T1000 (cell line): ENCODE measurements around the gene OLIG2.

Experiments used
- DNase-seq: peaks from one replicate; lab custom pipeline; 2025; ENCODE audit warnings: mixed read lengths; lab: John Stamatoyannopoulos, UW

The OLIG2 gene

GRCh38 chr21:33064623-33065390 lies 39.1 kb downstream of the OLIG2 start:
- no peak for DNase-seq

GRCh38 chr21:33067043-33067442 lies 41.3 kb downstream of the OLIG2 start:
- DNase-seq = no peak

- no peak for DNase-seq
Observed at GRCh38 chr21:33067457-33067856, 41.7 kb downstream of the OLIG2 start.

GRCh38 chr21:33069243-33069642 lies 43.5 kb downstream of the OLIG2 start:
- no peak for DNase-seq

GRCh38 chr21:33069645-33069993 lies 43.9 kb downstream of the OLIG2 start:
- no peak for DNase-seq

- DNase-seq = no peak
Observed at GRCh38 chr21:33069994-33070743, 44.4 kb downstream of the OLIG2 start, which contains the start of gene OLIG1. TSS of gene OLIG1 (plus strand) at chr21:33070141. CDS start at chr21:33070247, 106 bp downstream.

- DNase-seq = no peak
Observed at GRCh38 chr21:33070744-33070997, 44.9 kb downstream of the OLIG2 start.

- no peak for DNase-seq
Observed at GRCh38 chr21:33070998-33071769, 45.4 kb downstream of the OLIG2 start.

- DNase-seq = no peak
Observed at GRCh38 chr21:33071770-33072306, 46.1 kb downstream of the OLIG2 start.

- no peak for DNase-seq
Observed at GRCh38 chr21:33073636-33074035, 47.9 kb downstream of the OLIG2 start.

- DNase-seq = no peak
Observed at GRCh38 chr21:33075128-33075527, 49.4 kb downstream of the OLIG2 start.

GRCh38 chr21:33075596-33076195 lies 50.0 kb downstream of the OLIG2 start:
- no peak for DNase-seq

GRCh38 chr21:33076600-33077329 lies 51.0 kb downstream of the OLIG2 start:
- DNase-seq = no peak
